GM06990 (cell line): ENCODE data around the gene SLC4A3.

ENCODE experiments used
- DNase-seq: peaks from one replicate; pipeline ENCODE4 v3.0.0-alpha.2; 2011; ENCODE audit not compliant: insufficient read length; ENCODE audit errors: extremely low read depth
- H3K27me3 ChIP-seq: replicated peaks from 2 replicates; pipeline ENCODE4 v1.6.0; 2011; ENCODE audit warnings: low read length; ENCODE audit not compliant: control insufficient read depth, insufficient read depth
- H3K36me3 ChIP-seq: 2 replicates; pipeline ENCODE4 v1.5.1; 2011; ENCODE audit warnings: low read length; ENCODE audit not compliant: control insufficient read depth, insufficient read depth
- H3K4me3 ChIP-seq: replicated peaks from 2 replicates; pipeline ENCODE4 v1.5.1; 2011; ENCODE audit warnings: low read depth, mild to moderate bottlenecking, control low read depth, low read length
- CTCF ChIP-seq: IDR thresholded peaks from 2 replicates; pipeline ENCODE4 v1.5.1; 2011; ENCODE audit warnings: low read length, control low read depth, mild to moderate bottlenecking, inconsistent platforms; ENCODE audit not compliant: insufficient read depth, poor library complexity, severe bottlenecking

SLC4A3 gene

GRCh38 chr2:219611306-219611705, 16.1 kb upstream of the SLC4A3 start:
- DNase-seq, result no peak
- no peaks in the 10 kb centered on the region for H3K27me3 ChIP-seq
- H3K36me3 ChIP-seq, result peaks cover 25% of the 10 kb centered on the region
- no peak for TF ChIP-seq CTCF
- no peak overlapping the region for H3K4me3 ChIP-seq

GRCh38 chr2:219611866-219612576, 15.4 kb upstream of the SLC4A3 start:
- H3K36me3 ChIP-seq, result peaks cover 20% of the 10 kb centered on the region

GRCh38 chr2:219612577-219613286, 14.7 kb upstream of the SLC4A3 start:
- no peak for TF ChIP-seq CTCF
- Histone ChIP-seq H3K27me3 (no peaks in the 10 kb centered on the region), H3K4me3 (no peak overlapping the region), H3K36me3 (peaks cover 19% of the 10 kb centered on the region)
- DNase-seq, result no peak

More at GRCh38 chr2:219611866-219612576, 15.4 kb upstream of the SLC4A3 start:
- TF ChIP-seq CTCF, result no peak
- H3K4me3 ChIP-seq, result no peak overlapping the region
- no peaks in the 10 kb centered on the region for H3K27me3 ChIP-seq
- DNase-seq, result no peak

GRCh38 chr2:219613461-219614070, 13.9 kb upstream of the SLC4A3 start:
- no peak for TF ChIP-seq CTCF
- Histone ChIP-seq H3K36me3 (peaks cover 17% of the 10 kb centered on the region), H3K27me3 (no peaks in the 10 kb centered on the region), H3K4me3 (no peak overlapping the region)
- DNase-seq, result no peak

- DNase-seq, result no peak
- Histone ChIP-seq H3K27me3 (no peaks in the 10 kb centered on the region), H3K4me3 (no peak overlapping the region), H3K36me3 (peaks cover 17% of the 10 kb centered on the region)
- no peak for TF ChIP-seq CTCF
Observed at GRCh38 chr2:219614076-219614860, 13.2 kb upstream of the SLC4A3 start.
